ENCODE data around the gene PARVB.

GRCh38 chr22:44146088-44146861, 122.2 kb downstream of the PARVB start:
- TF ChIP-seq CTCF (conservative IDR thresholded peaks at IDR 0.05 in 1 of 2, IDR thresholded peaks at IDR 0.05 in 1 of 2; ENCODE audit: low read depth in 1 of 2, low read length in 2 of 2): no peak
- TF ChIP-seq EZH2 (IDR thresholded peaks at IDR 0.05; ENCODE audit: low read length, missing control alignments): no peak
